ENCODE measurements around the gene DAB2IP.

DAB2IP gene

GRCh38 chr9:121769939-121770338 lies 118.5 kb downstream of the DAB2IP start:
- DNase-seq (ENCODE audit: low spot score): no peak
- no peak for TF ChIP-seq CTCF (IDR thresholded peaks at IDR 0.05; ENCODE audit: borderline replicate concordance, control extremely low read depth, extremely low read depth, insufficient read depth, missing control alignments)
- in situ Hi-C loops (cut with MboI; ENCODE audit: low sequenced_read_pairs, unreplicated experiment): no loop called here

- no peak for DNase-seq (ENCODE audit: low spot score)
These were observed 119.2 kb downstream of the DAB2IP start for GRCh38 chr9:121770415-121771273.

GRCh38 chr9:121771418-121771817 lies 120.0 kb downstream of the DAB2IP start:
- TF ChIP-seq CTCF (IDR thresholded peaks at IDR 0.05; ENCODE audit: borderline replicate concordance, control extremely low read depth, extremely low read depth, insufficient read depth, missing control alignments): no peak
- in situ Hi-C loops (cut with MboI; ENCODE audit: low sequenced_read_pairs, unreplicated experiment): no loop called here
- no peak for DNase-seq (ENCODE audit: low spot score)

More at GRCh38 chr9:121770415-121771273, 119.2 kb downstream of the DAB2IP start:
- TF ChIP-seq CTCF (IDR thresholded peaks at IDR 0.05; ENCODE audit: borderline replicate concordance, control extremely low read depth, extremely low read depth, insufficient read depth, missing control alignments): no peak
- in situ Hi-C loops (cut with MboI; ENCODE audit: low sequenced_read_pairs, unreplicated experiment): no loop called here

GRCh38 chr9:121771851-121772599 lies 120.6 kb downstream of the DAB2IP start:
- in situ Hi-C loops (cut with MboI; ENCODE audit: low sequenced_read_pairs, unreplicated experiment): no loop called here
- DNase-seq (ENCODE audit: low spot score): no peak
- TF ChIP-seq CTCF (IDR thresholded peaks at IDR 0.05; ENCODE audit: borderline replicate concordance, control extremely low read depth, extremely low read depth, insufficient read depth, missing control alignments): no peak

DNA sequence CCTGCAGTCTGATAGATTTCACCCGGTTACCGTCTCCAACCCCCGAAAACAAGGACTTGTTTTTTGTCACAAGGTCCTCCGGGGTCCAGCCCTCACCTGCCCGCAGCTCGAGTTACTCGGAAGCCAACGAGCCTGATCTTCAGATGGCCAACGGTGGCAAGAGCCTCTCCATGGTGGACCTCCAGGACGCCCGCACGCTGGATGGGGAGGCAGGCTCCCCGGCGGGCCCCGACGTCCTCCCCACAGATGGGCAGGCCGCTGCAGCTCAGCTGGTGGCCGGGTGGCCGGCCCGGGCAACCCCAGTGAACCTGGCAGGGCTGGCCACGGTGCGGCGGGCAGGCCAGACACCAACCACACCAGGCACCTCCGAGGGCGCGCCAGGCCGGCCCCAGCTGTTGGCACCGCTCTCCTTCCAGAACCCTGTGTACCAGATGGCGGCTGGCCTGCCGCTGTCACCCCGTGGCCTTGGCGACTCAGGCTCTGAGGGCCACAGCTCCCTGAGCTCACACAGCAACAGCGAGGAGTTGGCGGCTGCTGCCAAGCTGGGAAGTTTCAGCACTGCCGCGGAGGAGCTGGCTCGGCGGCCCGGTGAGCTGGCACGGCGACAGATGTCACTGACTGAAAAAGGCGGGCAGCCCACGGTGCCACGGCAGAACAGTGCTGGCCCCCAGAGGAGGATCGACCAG lies 121.3 kb downstream of the DAB2IP start:
- DNase-seq (ENCODE audit: low spot score): no peak
- TF ChIP-seq CTCF (IDR thresholded peaks at IDR 0.05; ENCODE audit: borderline replicate concordance, control extremely low read depth, extremely low read depth, insufficient read depth, missing control alignments): no peak
- in situ Hi-C loops (cut with MboI; ENCODE audit: low sequenced_read_pairs, unreplicated experiment): no loop called here

DNA sequence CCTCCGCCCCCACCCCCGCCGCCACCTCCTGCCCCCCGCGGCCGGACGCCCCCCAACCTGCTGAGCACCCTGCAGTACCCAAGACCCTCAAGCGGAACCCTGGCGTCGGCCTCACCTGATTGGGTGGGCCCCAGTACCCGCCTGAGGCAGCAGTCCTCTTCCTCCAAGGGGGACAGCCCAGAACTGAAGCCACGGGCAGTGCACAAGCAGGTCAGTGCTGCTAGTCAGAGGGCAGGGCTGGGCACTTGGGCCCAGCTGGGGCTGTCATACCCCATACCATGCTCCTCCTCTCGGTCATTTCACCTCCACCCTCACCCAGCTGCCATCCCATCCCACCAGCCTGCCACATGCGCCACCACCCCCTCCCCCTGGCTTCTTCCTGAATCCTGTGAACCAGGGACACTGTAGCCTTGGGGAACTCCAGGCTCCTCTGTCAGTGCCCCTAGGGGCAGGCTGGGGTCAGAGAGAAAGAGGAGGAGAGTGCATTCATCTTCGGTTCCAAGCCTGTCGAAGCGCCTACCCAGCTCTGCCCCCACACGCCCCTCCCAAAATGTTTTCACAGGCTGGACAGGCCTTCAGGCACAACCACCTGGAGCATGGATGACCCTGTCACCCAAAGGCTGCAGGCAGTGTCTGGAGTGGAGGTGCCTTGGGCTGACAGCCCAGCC lies 122.0 kb downstream of the DAB2IP start:
- no peak for DNase-seq (ENCODE audit: low spot score)
- in situ Hi-C loops (cut with MboI; ENCODE audit: low sequenced_read_pairs, unreplicated experiment): no loop called here
- no peak for TF ChIP-seq CTCF (IDR thresholded peaks at IDR 0.05; ENCODE audit: borderline replicate concordance, control extremely low read depth, extremely low read depth, insufficient read depth, missing control alignments)

Measured in GM13976 (cell line).